ENCODE results near the gene RBMS2. TPM values are rescaled to one million over a fixed set of nuclear protein-coding genes. Genes with fewer than 3 reads are reported as not detected.

Gene RBMS2
- total RNA-seq, 3 donors from 2014 or later (not counting 1 experiment from before 2014, with no cell fraction given) = 10.8 to 16.5 (median 15.6) TPM

DNA sequence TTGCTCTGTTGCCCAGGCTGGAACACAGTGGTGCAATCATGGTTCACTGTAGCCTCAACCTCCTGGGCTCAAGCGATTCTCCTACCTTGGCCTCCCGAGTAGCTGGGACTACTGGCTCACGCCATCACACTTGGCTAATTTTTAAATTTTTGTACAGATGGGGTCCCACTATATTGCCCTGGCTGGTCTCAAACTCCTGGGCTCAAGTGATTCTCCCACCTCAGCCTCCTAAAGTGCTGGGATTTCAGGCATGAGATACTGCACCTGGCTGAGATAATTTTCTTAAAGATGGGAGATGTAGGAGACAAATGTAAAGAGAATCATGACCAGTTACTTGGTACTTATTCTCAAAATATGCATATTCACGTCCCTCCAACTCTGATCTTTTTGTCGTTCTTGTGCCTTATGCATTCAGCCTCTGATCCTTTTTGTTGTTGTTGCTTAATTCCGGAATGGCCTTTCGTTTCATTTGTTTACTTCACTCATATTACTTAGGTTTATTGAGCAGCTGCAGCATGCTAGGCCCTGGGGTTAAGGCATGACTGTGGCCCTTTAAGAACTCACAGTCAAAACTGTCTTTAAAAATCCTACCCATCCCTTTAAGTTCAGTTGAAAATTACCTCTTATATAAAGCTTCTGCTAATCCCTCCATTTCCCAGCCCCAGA, 8.9 kb downstream of the RBMS2 start:
- TF ChIP-seq, protein P1, sequence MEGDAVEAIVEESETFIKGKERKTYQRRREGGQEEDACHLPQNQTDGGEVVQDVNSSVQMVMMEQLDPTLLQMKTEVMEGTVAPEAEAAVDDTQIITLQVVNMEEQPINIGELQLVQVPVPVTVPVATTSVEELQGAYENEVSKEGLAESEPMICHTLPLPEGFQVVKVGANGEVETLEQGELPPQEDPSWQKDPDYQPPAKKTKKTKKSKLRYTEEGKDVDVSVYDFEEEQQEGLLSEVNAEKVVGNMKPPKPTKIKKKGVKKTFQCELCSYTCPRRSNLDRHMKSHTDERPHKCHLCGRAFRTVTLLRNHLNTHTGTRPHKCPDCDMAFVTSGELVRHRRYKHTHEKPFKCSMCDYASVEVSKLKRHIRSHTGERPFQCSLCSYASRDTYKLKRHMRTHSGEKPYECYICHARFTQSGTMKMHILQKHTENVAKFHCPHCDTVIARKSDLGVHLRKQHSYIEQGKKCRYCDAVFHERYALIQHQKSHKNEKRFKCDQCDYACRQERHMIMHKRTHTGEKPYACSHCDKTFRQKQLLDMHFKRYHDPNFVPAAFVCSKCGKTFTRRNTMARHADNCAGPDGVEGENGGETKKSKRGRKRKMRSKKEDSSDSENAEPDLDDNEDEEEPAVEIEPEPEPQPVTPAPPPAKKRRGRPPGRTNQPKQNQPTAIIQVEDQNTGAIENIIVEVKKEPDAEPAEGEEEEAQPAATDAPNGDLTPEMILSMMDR (IDR thresholded peaks at IDR 0.05) = no peak
- Histone ChIP-seq H3K4me1 (ENCODE audit: control insufficient read depth, insufficient read depth, low read length) (no peaks in the 10 kb centered on the region), H3K9me3 (ENCODE audit: control insufficient read depth, insufficient read depth, low read length) (no peaks in the 10 kb centered on the region), H3K27ac (ENCODE audit: low read length) (no peak overlapping the region), H3K27me3 (ENCODE audit: control insufficient read depth, insufficient read depth, low read length) (no peaks in the 10 kb centered on the region), H3K4me3 (ENCODE audit: low read length) (no peak overlapping the region), H3K36me3 (ENCODE audit: control insufficient read depth, insufficient read depth, low read length) (no peaks in the 10 kb centered on the region)
- no peaks in the 10 kb centered on the region for H3K36me3 Mint-ChIP-seq
- WGBS (ENCODE audit: insufficient coverage) = 93% methylated on average over 7 of the region's 7 CpGs
- no peak for DNase-seq
- no peak overlapping the region for H3K27ac Mint-ChIP-seq
- H3K4me1 Mint-ChIP-seq = peaks cover 0 to 3% of the 10 kb centered on the region in 2 donors
- ATAC-seq = no peak
- intact Hi-C loops (cut with micrococcal nuclease) = no loop called here
- no peaks in the 10 kb centered on the region for H3K27me3 Mint-ChIP-seq (ENCODE audit: low read depth in 2 of 2)
- H3K4me3 Mint-ChIP-seq = no peak overlapping the region
- H3K9me3 Mint-ChIP-seq = no peaks in the 10 kb centered on the region

DNA sequence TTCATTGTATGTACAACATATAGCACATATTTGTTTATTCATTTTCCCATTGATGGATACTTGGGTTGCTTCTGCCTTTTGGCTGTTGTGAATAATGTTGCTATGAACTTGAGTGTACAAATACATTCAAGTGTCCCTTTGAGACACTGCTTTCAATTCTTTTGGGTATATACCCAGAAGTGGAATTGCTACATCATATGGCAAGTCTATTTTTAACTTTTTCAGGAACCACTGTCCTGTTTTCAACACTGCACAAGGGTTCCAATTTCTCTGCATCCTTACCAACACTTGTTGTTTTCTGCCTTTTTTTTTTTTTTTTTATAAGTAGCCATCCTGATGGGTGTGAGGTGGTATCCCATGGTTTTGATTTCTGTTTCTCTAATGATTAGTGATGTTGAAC, 15.9 kb downstream of the RBMS2 start:
- Histone ChIP-seq H3K4me3 (ENCODE audit: low read length) (no peak overlapping the region), H3K9me3 (ENCODE audit: control insufficient read depth, insufficient read depth, low read length) (no peaks in the 10 kb centered on the region), H3K27me3 (ENCODE audit: control insufficient read depth, insufficient read depth, low read length) (no peaks in the 10 kb centered on the region), H3K36me3 (ENCODE audit: control insufficient read depth, insufficient read depth, low read length) (no peaks in the 10 kb centered on the region), H3K27ac (ENCODE audit: low read length) (no peak overlapping the region), H3K4me1 (ENCODE audit: control insufficient read depth, insufficient read depth, low read length) (no peaks in the 10 kb centered on the region)
- no peak overlapping the region for H3K27ac Mint-ChIP-seq
- TF ChIP-seq, protein P1 (IDR thresholded peaks at IDR 0.05) = no peak
- ATAC-seq (no peak), DNase-seq (no peak)
- intact Hi-C loops (cut with micrococcal nuclease) = no loop called here
- H3K4me3 Mint-ChIP-seq = no peak overlapping the region
- H3K36me3 Mint-ChIP-seq = no peaks in the 10 kb centered on the region
- H3K27me3 Mint-ChIP-seq (ENCODE audit: low read depth in 2 of 2) = no peaks in the 10 kb centered on the region
- H3K4me1 Mint-ChIP-seq = no peaks in the 10 kb centered on the region
- H3K9me3 Mint-ChIP-seq = no peaks in the 10 kb centered on the region

DNA sequence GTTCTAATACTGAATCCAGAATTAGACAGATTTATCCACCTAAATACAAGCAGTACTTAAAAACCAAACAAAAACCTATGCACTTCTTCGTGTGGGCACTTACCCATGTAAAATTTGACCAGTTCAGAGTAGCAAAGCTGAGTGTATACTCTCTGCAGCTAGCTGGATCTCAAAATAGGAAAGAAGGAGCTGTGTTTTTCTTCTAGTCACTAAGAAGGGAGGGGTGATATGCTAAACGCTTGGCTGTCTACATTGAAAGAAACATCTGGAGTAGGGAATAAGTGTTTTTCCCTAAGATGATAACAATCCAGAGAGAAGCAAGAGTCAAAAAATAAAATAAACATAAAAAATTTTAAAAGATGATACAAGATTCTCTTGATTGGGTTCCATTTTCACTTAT, 20.0 kb downstream of the RBMS2 start:
- H3K27ac ChIP-seq (ENCODE audit: low read length) = no peak overlapping the region
- TF ChIP-seq, protein P1 (IDR thresholded peaks at IDR 0.05) = no peak
- no peak for DNase-seq
- WGBS (ENCODE audit: insufficient coverage) = 94% methylated on average over 2 of the region's 2 CpGs
- no peaks in the 10 kb centered on the region for H3K9me3 ChIP-seq (ENCODE audit: control insufficient read depth, insufficient read depth, low read length)
- no peak overlapping the region for H3K27ac Mint-ChIP-seq
- H3K4me1 ChIP-seq (ENCODE audit: control insufficient read depth, insufficient read depth, low read length) = no peaks in the 10 kb centered on the region
- H3K27me3 Mint-ChIP-seq (ENCODE audit: low read depth in 2 of 2) = no peaks in the 10 kb centered on the region
- intact Hi-C loops (cut with micrococcal nuclease) = no loop called here
- H3K36me3 ChIP-seq (ENCODE audit: control insufficient read depth, insufficient read depth, low read length) = no peaks in the 10 kb centered on the region
- H3K36me3 Mint-ChIP-seq = no peaks in the 10 kb centered on the region
- H3K4me1 Mint-ChIP-seq = no peaks in the 10 kb centered on the region
- ATAC-seq = no peak
- H3K4me3 Mint-ChIP-seq = no peak overlapping the region
- no peaks in the 10 kb centered on the region for H3K9me3 Mint-ChIP-seq
- H3K4me3 ChIP-seq (ENCODE audit: low read length) = no peak overlapping the region
- no peaks in the 10 kb centered on the region for H3K27me3 ChIP-seq (ENCODE audit: control insufficient read depth, insufficient read depth, low read length)

DNA sequence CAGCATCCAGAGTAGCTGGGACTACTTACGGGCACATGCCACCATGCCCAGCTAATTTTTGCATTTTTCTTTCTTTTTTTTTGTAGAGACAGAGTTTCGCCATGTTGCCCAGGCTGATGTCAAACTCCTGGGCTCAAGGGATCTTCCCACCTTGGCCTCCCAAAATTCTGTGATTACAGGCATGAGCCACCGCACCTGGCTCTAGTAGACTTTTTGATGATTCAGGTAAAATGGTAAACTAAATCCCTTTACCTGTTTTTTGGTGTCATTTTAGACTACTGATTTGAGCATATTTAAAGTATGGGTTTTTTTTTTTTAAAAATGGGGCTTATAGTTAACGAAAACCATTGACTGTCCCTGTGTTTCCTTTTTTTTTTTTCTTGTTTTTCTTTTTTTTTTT, 20.5 kb downstream of the RBMS2 start:
- no peak overlapping the region for H3K27ac Mint-ChIP-seq
- H3K36me3 Mint-ChIP-seq = no peaks in the 10 kb centered on the region

More for the DNA sequence above, 20.5 kb downstream of the RBMS2 start:
- no peak overlapping the region for H3K27ac ChIP-seq (ENCODE audit: low read length)
- 90% methylated on average over 4 of the region's 4 CpGs for WGBS (ENCODE audit: insufficient coverage)
- H3K9me3 Mint-ChIP-seq = no peaks in the 10 kb centered on the region
- ATAC-seq (no peak), DNase-seq (no peak)
- H3K27me3 ChIP-seq (ENCODE audit: control insufficient read depth, insufficient read depth, low read length) = no peaks in the 10 kb centered on the region
- H3K4me1 Mint-ChIP-seq = no peaks in the 10 kb centered on the region
- no peak overlapping the region for H3K4me3 ChIP-seq (ENCODE audit: low read length)
- intact Hi-C loops (cut with micrococcal nuclease) = no loop called here
- TF ChIP-seq, protein P1 (IDR thresholded peaks at IDR 0.05) = no peak
- H3K4me1 ChIP-seq (ENCODE audit: control insufficient read depth, insufficient read depth, low read length) = no peaks in the 10 kb centered on the region
- H3K36me3 ChIP-seq (ENCODE audit: control insufficient read depth, insufficient read depth, low read length) = no peaks in the 10 kb centered on the region
- H3K27me3 Mint-ChIP-seq (ENCODE audit: low read depth in 2 of 2) = no peaks in the 10 kb centered on the region
- no peaks in the 10 kb centered on the region for H3K9me3 ChIP-seq (ENCODE audit: control insufficient read depth, insufficient read depth, low read length)
- H3K4me3 Mint-ChIP-seq = no peak overlapping the region

Measured in natural killer cell (primary cell).